Thyroid gland (tissue), 4 donors: ENCODE data around the gene NSL1.
"Not testable (repeated sequence)": the region's sequence is repeated elsewhere in the genome, so short reads cannot be mapped to it uniquely, and the experiment has no call there.

Source experiments
- CTCF ChIP-seq, 6 experiments: fragments of 200-600 bp in 3 of 6; fragments of 450-650 bp in 3 of 6; sonication (generic) in 3 of 6; IDR thresholded peaks; one replicate each; pipeline ENCODE4 v1.5.1; 2016 to 2019; ENCODE audit warnings: antibody characterized with exemption in 6 of 6, mild to moderate bottlenecking in 2 of 6, inconsistent platforms in 1 of 6, moderate library complexity in 1 of 6
- POLR2A ChIP-seq, 2 donors: fragments of 450-650 bp; IDR thresholded peaks; one replicate each; pipeline ENCODE4 v1.6.1; 2017; ENCODE audit warnings: antibody characterized with exemption in 2 of 2, mild to moderate bottlenecking in 2 of 2, moderate library complexity in 1 of 2

- TF ChIP-seq CTCF, POLR2A (IDR thresholded peaks at IDR 0.05): not testable (repeated sequence)
Measured at GRCh38 chr1:212764718-212765281, 26.8 kb downstream of the NSL1 start.
